GM12873 (cell line): ENCODE data around the gene LPP.

ENCODE experiments used
- CTCF ChIP-seq: IDR thresholded peaks from 2 replicates; pipeline ENCODE4 v1.5.1; 2012; ENCODE audit warnings: low read depth, mild to moderate bottlenecking, moderate library complexity, low read length, control low read depth; ENCODE audit not compliant: insufficient read depth; ENCODE audit errors: missing control alignments

The LPP gene

GRCh38 chr3:188686324-188686723, 532.4 kb downstream of the LPP start:
- no peak for TF ChIP-seq CTCF

GRCh38 chr3:188687389-188687788, 533.4 kb downstream of the LPP start:
- no peak for TF ChIP-seq CTCF

GRCh38 chr3:188689101-188689574, 535.2 kb downstream of the LPP start:
- TF ChIP-seq CTCF: no peak

- no peak for TF ChIP-seq CTCF
Measured at GRCh38 chr3:188690064-188690463, 536.1 kb downstream of the LPP start.

GRCh38 chr3:188691004-188691403, 537.0 kb downstream of the LPP start:
- TF ChIP-seq CTCF: no peak

GRCh38 chr3:188691665-188692064, 537.7 kb downstream of the LPP start:
- no peak for TF ChIP-seq CTCF

- TF ChIP-seq CTCF: no peak
Measured at GRCh38 chr3:188692700-188693099, 538.7 kb downstream of the LPP start.

GRCh38 chr3:188693435-188693834, 539.5 kb downstream of the LPP start:
- TF ChIP-seq CTCF: no peak
